Left cardiac atrium (tissue), 4 donors: ENCODE results near the gene BEST1. TPM values are rescaled to one million over a fixed set of nuclear protein-coding genes. Genes with fewer than 3 reads are reported as not detected.

Source experiments
- ATAC-seq, 2 donors: fragments of 200-7000 bp; cut with Tn5 transposase; one replicate each; pipeline ENCODE4 v1.9.1; 2020; ENCODE audit warnings: mild to moderate bottlenecking in 2 of 2, moderate library complexity in 2 of 2
- DNase-seq: peaks from one replicate; pipeline ENCODE4 v3.0.0-alpha.2; 2020
- intact Hi-C, 2 donors: fragments of 100-400 bp; cut with DNase I; formaldehyde crosslinking; loops; one replicate each; pipeline versions ENCODE4 v1.14.1 to v1.15.1; 2022 to 2023
- total RNA-seq, 2 donors: library from RNA; stranded (reverse); fragmentation: NEBNext Ultra II Directional; extraction: Animal tissue kit (Norgen Biotek cat#: 25700); gene quantifications; one replicate each; pipeline ENCODE4 v1.2.1, GENCODE V29; 2021
- donor health status: DM: no; HTN: yes; CAD: no.
- donor health status: DM: no; HTN: yes; CAD: no; lungs with severe emphysema.
- donor health status: DM: yes; HTN: yes; CAD: no.
- donor health status: Dilated cardiomyopathy.

The BEST1 gene
- total RNA-seq, 2 donors from 2014 or later: 3.4 to 3.9 TPM

DNA sequence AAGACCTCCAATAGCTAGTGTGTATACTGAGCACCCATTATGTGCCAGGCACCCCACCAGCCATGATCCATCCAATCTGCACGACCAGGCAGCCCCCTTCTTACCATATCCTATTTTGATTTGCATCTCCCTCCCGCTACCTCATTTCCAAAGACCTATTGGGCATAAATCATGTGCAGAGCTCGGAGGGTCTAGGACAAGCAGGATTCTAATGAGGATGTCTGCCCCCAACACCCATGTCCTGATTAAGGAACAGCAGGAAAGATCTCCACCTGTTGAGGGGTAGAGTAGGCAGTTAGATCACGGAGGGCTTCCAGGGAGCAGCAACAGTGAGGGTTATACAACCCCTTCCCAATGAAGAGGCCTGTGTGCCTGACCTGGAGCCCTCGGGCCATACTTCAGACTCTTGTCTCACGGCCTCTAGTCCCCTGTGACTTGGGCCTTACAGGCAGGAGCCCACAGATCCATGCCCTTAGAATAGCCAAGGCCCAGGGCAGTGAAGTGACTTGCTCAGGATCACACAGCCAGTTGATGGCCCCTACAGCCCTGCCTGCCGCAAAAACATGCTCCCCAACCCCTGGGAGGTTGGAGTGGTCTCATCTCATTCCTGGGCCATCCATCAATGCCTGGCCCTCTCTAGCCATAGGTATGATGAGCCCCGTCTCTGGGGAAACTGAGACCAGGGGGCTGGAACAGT lies 36.3 kb upstream of the BEST1 start:
- DNase-seq: no peak
- intact Hi-C loops: no loop called here
- no peak for ATAC-seq

GRCh38 chr11:61914471-61915171 lies 35.5 kb upstream of the BEST1 start:
- ATAC-seq (no peak), DNase-seq (no peak)
- intact Hi-C loops: no loop called here

DNA sequence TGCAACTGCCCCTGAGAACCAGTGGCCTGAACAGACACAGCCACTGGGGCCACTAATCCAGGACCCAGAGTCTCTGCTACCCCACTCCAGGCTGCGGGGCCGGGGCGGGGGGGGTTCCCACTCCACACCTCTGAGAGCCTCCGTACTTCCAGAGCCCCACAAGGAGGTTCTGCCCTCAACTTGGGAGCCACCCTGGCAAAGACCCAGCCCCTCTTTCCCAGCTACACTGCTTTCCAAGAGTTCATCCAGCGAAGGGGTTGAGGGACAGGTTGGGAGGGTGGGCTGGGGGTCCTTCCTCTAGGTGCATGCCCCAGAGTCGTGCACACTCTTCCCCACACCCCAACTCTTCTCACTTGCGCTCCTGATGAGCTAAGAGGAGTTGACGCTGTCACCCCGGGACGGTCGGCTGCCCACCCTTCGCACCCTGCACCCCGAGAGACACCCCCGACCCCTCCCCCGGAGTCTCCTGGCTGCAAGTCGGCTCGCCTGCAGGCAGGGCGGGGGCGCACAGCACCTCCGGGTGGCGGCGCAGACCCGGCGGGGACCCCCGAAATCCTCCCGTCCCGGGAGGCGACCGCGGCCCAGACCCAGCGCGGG lies 33.3 kb upstream of the BEST1 start:
- ATAC-seq (no peak), DNase-seq (no peak)
- intact Hi-C loops: no loop called here

DNA sequence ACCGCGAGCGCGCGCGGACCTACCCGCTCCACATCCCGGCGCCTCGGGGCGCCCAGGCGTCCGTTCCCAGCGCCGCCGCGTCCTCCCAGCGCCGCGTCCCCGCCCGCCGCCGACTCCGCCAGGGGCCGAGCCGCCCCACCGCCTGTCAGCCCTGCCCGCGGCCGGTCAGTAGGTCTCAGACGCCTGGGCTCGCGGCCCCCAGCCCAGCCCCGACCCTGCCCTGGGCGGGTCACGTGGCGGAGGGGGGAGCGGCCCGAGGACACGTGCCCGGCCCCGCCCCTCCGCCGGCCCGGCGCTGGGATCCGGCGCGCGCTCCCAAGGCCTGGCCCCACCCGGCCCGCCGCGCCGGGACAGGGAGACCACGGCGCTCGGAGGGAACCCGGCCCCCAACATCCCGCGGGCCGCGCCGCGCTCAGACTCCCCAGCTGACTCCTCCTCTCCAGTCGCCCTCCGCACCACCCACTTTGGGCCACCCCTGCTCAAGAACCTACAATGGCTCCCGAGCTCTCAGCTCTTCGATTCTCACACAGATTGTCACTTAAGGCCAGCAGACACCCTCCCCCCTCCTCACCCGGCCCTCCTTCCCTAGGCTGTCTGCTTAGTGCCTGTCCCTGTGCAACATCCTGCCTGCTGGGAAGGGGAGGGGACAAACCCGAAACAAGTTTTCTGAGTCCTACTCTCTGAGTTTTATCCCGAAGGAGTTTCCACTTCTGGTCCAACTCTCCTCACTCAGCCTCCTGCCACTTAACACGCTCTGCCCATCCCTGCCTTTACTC lies 32.6 kb upstream of the BEST1 start, which contains the start of gene RAB3IL1:
TSS of gene RAB3IL1 (minus strand) at position 233 of the 776 bp plus-strand sequence. CDS start at position 34, 199 bp downstream.
- ATAC-seq (peak; percentile 91), DNase-seq (peak; percentile 80)
- intact Hi-C loops: no loop called here

DNA sequence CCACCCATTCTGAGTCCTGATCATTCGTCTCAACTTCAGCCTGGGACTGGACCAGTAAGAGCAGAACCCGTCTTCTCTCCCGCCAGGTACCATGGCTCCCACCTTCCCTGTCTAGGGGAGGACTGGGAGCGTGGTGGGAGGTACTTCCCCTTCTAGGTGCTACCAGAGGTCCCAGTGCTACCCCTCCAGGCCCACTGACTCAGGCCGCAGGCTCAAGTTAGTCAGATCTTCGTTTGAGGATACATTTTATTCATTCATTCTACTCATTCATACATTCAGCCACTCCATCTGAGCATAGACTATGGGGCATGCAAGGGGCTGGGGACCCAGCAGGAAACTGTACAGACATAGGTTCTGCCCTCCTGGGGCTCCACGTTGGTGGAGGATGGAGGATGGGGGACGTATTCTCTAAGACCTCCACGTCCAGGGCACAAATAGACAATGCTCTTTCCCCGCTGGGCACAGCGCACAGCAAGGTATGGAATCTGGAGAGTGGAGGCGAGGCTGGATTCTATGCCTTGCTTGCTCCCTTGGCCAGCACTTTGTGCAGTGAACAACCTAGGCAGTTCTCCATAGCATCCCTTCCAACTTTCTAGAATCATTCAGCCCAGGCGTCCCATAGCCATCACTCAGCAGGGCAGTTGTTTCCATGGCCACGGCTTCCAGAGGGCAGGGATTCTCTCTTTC lies 31.8 kb upstream of the BEST1 start:
- DNase-seq: no peak
- intact Hi-C loops: no loop called here
- no peak for ATAC-seq

DNA sequence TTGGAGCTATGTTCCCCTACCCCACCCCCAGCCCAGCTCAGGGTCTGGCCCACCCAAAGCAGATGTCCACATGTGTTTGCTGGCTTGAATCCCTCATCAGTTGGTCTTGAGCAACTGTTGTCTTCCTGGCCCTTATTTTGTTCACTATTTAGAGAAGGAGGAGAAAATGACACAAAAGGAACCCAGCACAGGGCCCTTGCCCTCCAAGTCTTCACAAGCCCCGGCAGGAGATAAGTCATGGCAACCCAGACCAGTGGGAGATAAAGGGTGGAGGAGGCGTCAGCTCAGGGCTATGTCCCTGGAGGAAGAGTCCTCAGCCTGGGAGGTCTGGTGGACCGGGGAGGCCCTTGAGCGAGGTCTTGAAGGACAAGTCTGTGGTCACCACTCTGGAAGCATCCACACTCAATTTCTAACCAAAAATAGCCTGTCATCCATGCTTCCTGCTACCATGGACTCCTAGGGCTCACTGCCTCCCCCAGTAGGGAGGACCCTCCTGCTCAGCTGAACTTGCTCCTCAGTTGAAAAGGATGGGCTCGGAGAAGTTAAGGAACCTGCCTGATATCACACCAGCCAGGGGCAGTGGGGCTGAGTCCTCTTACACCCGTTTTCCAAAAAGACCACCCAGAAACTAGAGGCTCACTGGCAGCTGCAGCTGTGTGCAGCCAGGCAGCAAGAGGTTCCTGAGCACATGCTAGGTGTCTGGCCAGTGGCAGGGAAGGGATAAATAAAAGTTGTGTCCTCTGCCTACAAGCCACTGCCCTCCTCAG lies 31.0 kb upstream of the BEST1 start:
- ATAC-seq (no peak), DNase-seq (no peak)
- intact Hi-C loops: no loop called here

- no peak for DNase-seq
- no peak for ATAC-seq
- intact Hi-C loops: no loop called here
Measured at GRCh38 chr11:61919705-61920631, 30.2 kb upstream of the BEST1 start.

GRCh38 chr11:61921446-61921845 lies 28.7 kb upstream of the BEST1 start:
- intact Hi-C loops: no loop called here
- ATAC-seq (no peak), DNase-seq (no peak)

- intact Hi-C loops: no loop called here
- ATAC-seq: peak; percentile 82 to 84
- peak; percentile 89 for DNase-seq
Measured at GRCh38 chr11:61922539-61922938, 27.6 kb upstream of the BEST1 start.

- DNase-seq (peak; percentile 68), ATAC-seq (peak; percentile 63 to 80)
- intact Hi-C loops: no loop called here
Measured at GRCh38 chr11:61923166-61924063, 26.7 kb upstream of the BEST1 start.

DNA sequence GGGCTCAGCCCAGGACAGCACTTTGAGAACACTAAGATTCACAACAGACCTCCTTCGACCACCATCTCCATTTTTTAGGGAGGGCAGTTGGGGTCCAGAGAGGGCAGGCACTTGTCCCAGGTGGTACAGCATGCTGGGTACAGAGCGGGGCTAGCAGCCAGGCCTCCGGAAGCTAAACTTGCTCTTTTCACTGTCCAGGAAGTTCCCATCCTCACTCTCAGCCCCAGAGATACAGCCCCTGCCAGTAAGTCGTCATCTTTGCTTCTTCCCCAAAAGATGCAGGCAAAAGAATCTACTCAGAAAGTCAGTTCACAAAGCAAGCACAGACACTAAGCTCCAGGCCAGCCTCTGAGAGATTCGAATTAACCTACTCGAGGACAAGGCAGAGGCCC lies 26.1 kb upstream of the BEST1 start:
- intact Hi-C loops: no loop called here
- no peak for DNase-seq
- no peak for ATAC-seq

DNA sequence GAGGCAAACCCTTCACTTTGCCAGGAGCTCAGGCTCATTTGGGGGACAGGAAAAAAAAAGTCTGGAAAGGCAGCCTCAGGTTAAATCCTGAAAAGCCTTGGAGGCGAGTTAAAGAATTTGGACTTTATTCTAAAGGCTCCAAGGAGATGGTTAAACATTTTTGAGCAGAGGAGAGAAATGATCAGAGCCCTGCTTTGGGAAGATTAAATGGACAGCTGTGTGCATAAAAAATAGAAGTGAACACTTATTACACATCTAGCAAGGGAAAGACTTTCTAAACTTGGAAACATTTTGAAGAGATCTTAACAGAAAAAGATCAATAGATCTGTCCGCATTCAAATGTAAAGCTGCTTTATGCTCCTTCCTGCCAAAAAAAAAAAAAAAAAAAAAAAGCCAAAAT lies 24.4 kb upstream of the BEST1 start:
- ATAC-seq (no peak), DNase-seq (no peak)
- intact Hi-C loops: no loop called here

GRCh38 chr11:61926235-61926634 lies 23.9 kb upstream of the BEST1 start:
- no peak for ATAC-seq
- no peak for DNase-seq
- intact Hi-C loops: no loop called here

DNA sequence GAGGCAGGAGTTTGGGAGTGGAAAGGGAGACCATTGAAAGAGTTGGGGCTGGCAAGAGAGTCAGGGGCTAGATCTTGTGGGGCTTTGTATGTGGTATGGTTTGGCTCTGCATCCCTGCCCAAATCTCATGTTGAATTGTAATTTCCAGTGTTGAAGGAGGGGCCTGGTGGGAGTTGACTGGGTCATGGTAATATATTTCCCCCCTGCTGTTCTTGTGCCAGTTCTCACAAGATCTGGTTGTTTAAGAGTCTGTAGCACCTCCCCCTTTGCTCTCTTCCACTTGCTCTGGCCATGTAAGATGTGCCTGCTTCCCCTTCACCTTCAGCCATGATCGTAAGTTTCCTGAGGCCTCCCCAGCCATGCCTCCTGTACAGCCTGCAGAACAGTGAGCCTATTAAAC lies 22.6 kb upstream of the BEST1 start:
- ATAC-seq (no peak), DNase-seq (no peak)
- intact Hi-C loops: no loop called here

DNA sequence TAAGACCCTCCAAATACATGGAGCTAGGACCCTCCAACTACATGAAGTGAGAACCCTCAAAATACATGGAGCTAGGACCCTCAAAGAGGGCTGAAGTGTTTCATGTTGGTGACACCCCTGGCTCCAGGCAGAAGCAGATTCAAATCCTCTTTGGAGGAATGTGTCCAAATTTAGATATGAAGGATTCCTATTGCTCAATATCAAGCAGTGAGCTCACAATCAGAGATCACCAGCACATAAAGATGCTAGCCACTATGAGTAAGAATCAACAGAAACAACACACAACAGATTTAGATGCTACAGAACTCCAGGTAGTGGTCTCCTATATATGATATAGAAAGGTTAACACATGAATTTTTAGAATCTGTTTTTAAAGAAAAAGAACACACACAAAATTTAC lies 21.5 kb upstream of the BEST1 start:
- DNase-seq (no peak), ATAC-seq (no peak)
- intact Hi-C loops: no loop called here

DNA sequence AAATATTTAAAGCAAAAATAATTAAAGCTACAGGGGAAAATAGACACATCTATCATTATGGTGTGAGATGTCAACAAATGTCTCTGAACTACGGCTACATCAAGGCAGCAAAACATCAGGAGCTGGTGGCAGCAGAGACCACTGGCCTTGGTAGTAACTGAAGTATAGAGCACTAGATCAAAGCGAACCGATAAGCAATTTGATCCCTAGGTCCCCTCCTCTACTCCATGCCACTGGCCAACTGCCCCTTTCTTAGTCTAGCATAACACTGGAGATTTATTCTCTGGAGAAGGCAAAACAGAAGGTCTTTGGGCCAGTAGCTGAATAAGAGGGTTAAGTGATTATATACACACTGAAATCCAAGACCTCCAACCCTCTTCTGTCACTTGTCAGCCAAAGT lies 19.2 kb upstream of the BEST1 start:
- no peak for ATAC-seq
- intact Hi-C loops: no loop called here
- DNase-seq: no peak

DNA sequence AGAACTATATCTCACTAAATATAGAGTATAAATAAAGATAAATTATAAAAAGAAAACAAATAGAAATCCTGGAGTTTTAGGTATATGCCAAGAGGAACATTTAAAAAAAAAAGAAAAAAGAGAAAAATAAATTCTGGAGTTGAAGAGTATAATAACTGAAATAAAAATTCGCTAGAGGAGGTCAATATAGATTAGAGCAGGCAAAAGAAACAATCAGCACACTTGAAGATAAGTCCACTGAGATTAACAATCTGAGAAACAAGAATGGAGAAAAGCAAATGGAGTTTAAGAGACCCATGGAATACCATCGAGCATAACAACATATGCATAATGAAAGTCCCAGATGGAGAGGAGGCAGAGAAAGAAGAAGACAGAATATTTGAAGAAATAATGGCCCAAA lies 14.3 kb upstream of the BEST1 start:
- DNase-seq (no peak), ATAC-seq (no peak)
- intact Hi-C loops: no loop called here
